ENCODE measurements around the gene TSC22D1. TPM values are rescaled to one million over a fixed set of nuclear protein-coding genes. Genes with fewer than 3 reads are reported as not detected.
A peak's percentile ranks its signal among the peaks of the same experiment; 100 is the strongest.

Gene TSC22D1
- total RNA-seq, 1 experiment from 2014 or later = 37.2 TPM

DNA sequence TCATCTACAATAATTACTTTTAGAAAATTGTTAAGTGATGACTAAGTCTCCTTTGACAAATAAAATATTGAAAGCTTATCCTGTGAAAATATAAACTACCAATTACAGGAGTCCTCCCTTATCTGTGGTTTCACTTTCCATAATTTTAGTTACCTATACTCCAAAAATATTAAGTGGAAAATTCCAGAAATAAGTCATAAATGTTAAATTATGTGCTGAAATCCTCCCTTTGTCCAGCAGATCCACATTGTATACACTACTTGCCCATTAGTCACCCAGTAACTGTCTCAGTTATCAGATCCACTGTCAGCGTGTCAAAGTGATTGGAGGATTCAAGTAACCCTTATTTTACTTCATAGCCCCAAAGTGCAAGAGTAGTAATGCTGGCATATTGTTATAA lies 104.4 kb downstream of the TSC22D1 start:
- ChIA-PET POLR2A (ENCODE audit: low non-redundant PET) (no interaction called here), CTCF (no interaction called here)
- intact Hi-C loops (cut with micrococcal nuclease; ENCODE audit: unreplicated experiment) = loop anchor here (2.0 kb wide), 1 partner anchor 567 kb away; no protein-coding TSS in a partner anchor
- Histone ChIP-seq H3K4me3 (ENCODE audit: low read depth, low read length, poor library complexity, severe bottlenecking) (no peak overlapping the region), H3K27ac (ENCODE audit: low read depth, low read length, poor library complexity, severe bottlenecking) (no peak overlapping the region), H3K27me3 (replicated peaks; ENCODE audit: insufficient read depth, low read depth, low read length, poor library complexity) (no peaks in the 10 kb centered on the region), H3K4me1 (ENCODE audit: insufficient read depth, low read length, poor library complexity, severe bottlenecking) (peaks cover 18% of the 10 kb centered on the region), H3K9me3 (ENCODE audit: low read depth, low read length, poor library complexity, severe bottlenecking) (no peaks in the 10 kb centered on the region), H3K36me3 (ENCODE audit: insufficient read depth, low read length, poor library complexity, severe bottlenecking) (no peaks in the 10 kb centered on the region)
- no peak for DNase-seq (ENCODE audit: low spot score)
- no TSS peak for BruUV-seq (replicated peaks)
- TF ChIP-seq, protein P1, sequence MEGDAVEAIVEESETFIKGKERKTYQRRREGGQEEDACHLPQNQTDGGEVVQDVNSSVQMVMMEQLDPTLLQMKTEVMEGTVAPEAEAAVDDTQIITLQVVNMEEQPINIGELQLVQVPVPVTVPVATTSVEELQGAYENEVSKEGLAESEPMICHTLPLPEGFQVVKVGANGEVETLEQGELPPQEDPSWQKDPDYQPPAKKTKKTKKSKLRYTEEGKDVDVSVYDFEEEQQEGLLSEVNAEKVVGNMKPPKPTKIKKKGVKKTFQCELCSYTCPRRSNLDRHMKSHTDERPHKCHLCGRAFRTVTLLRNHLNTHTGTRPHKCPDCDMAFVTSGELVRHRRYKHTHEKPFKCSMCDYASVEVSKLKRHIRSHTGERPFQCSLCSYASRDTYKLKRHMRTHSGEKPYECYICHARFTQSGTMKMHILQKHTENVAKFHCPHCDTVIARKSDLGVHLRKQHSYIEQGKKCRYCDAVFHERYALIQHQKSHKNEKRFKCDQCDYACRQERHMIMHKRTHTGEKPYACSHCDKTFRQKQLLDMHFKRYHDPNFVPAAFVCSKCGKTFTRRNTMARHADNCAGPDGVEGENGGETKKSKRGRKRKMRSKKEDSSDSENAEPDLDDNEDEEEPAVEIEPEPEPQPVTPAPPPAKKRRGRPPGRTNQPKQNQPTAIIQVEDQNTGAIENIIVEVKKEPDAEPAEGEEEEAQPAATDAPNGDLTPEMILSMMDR (conservative IDR thresholded peaks at IDR 0.05; ENCODE audit: low read depth, low read length) = no peak
- no peak for TF ChIP-seq EZH2 (IDR thresholded peaks at IDR 0.05; ENCODE audit: borderline replicate concordance, low read depth, low read length, poor library complexity, severe bottlenecking)

DNA sequence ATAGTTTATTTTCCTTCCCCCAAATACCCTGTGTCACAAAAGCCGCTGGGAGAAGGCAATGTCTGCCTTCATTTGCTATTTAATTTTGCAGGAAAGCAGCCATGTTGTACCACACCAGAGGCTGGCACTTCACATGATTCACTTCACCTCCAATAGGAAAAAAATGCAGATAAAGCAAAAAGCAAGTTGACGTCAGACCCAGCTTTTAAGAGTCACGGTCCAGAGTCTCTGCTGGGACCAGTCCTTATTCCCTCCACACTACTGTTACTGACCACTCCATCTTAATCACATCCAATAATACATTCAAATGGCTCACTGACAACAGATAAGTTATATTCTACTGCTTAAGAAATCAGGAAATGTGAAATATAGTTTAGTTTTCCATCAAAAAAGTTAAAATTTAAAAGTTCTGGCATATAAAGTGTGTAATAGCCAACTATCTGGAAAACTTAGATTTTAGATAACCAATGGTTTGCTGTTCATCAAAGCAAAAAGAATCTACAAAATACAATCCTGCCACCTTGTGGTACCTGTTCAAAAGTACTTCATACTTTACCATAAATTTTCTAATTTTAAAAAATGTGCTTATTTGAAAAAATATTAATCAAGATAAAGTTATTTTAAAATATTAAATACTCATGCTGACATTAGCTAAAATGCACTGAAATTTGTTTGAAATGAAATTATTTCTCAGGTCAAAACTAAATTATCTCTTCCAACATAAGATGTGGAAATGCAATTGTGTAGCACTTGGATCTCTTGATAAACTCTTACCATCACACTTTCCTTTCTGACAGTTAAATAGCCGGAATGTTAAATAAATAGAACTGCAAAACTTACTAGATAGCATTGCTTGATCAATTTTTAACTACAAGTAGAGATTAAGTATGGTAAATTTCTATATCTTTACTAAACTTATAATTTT lies 105.2 kb downstream of the TSC22D1 start:
- intact Hi-C loops (cut with micrococcal nuclease; ENCODE audit: unreplicated experiment) = loop anchor here (2.0 kb wide), 1 partner anchor 566 kb away; no protein-coding TSS in a partner anchor

DNA sequence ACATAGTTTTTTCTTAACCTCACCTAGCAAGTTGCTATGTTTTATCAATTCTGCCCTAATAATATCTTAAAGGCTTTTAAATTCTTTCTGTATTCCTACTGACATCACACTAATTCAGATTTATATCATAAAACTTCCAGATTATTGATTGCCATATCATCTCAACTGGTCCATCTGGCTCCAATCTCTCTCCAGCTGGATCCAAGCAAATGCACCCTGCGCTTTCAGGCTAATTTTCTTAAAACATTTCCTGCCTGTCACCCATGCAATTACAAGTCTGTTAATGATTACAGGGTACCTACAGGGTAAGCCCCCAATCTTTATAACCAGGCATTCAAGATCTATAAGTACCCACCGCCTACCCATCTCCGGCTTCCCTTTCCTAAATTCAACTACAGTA lies 107.3 kb downstream of the TSC22D1 start:
- no peak overlapping the region for H3K4me3 ChIP-seq (ENCODE audit: low read depth, low read length, poor library complexity, severe bottlenecking)
- no peaks in the 10 kb centered on the region for H3K9me3 ChIP-seq (ENCODE audit: low read depth, low read length, poor library complexity, severe bottlenecking)
- ChIA-PET POLR2A (ENCODE audit: low non-redundant PET) (no interaction called here), CTCF (no interaction called here)
- H3K4me1 ChIP-seq (ENCODE audit: insufficient read depth, low read length, poor library complexity, severe bottlenecking) = peaks cover 16% of the 10 kb centered on the region
- H3K27ac ChIP-seq (ENCODE audit: low read depth, low read length, poor library complexity, severe bottlenecking) = no peak overlapping the region
- no peak for TF ChIP-seq EZH2 (IDR thresholded peaks at IDR 0.05; ENCODE audit: borderline replicate concordance, low read depth, low read length, poor library complexity, severe bottlenecking)
- TF ChIP-seq, protein P1 (conservative IDR thresholded peaks at IDR 0.05; ENCODE audit: low read depth, low read length) = no peak
- no TSS peak for BruUV-seq (replicated peaks)
- no peak for DNase-seq (ENCODE audit: low spot score)
- intact Hi-C loops (cut with micrococcal nuclease; ENCODE audit: unreplicated experiment) = loop anchor here (1.0 kb wide), 1 partner anchor 421 kb away; no protein-coding TSS in a partner anchor
- no peaks in the 10 kb centered on the region for H3K36me3 ChIP-seq (ENCODE audit: insufficient read depth, low read length, poor library complexity, severe bottlenecking)
- H3K27me3 ChIP-seq (replicated peaks; ENCODE audit: insufficient read depth, low read depth, low read length, poor library complexity) = no peaks in the 10 kb centered on the region

More for the DNA sequence above, 105.2 kb downstream of the TSC22D1 start:
- CTCF ChIA-PET = no interaction called here
- POLR2A ChIA-PET (ENCODE audit: low non-redundant PET) = no interaction called here
- BruUV-seq (replicated peaks) = no TSS peak
- no peak overlapping the region for H3K27ac ChIP-seq (ENCODE audit: low read depth, low read length, poor library complexity, severe bottlenecking)
- TF ChIP-seq, protein P1 (conservative IDR thresholded peaks at IDR 0.05; ENCODE audit: low read depth, low read length) = peak; percentile 63
- no peak for TF ChIP-seq EZH2 (IDR thresholded peaks at IDR 0.05; ENCODE audit: borderline replicate concordance, low read depth, low read length, poor library complexity, severe bottlenecking)
- peak; percentile 42 for DNase-seq (ENCODE audit: low spot score)
- no peaks in the 10 kb centered on the region for H3K9me3 ChIP-seq (ENCODE audit: low read depth, low read length, poor library complexity, severe bottlenecking)
- no peak overlapping the region for H3K4me3 ChIP-seq (ENCODE audit: low read depth, low read length, poor library complexity, severe bottlenecking)
- H3K27me3 ChIP-seq (replicated peaks; ENCODE audit: insufficient read depth, low read depth, low read length, poor library complexity) = no peaks in the 10 kb centered on the region
- H3K4me1 ChIP-seq (ENCODE audit: insufficient read depth, low read length, poor library complexity, severe bottlenecking) = peaks cover 18% of the 10 kb centered on the region
- no peaks in the 10 kb centered on the region for H3K36me3 ChIP-seq (ENCODE audit: insufficient read depth, low read length, poor library complexity, severe bottlenecking)

Data from A673 (cell line).